ENCODE data around the gene SPATA9.

DNA sequence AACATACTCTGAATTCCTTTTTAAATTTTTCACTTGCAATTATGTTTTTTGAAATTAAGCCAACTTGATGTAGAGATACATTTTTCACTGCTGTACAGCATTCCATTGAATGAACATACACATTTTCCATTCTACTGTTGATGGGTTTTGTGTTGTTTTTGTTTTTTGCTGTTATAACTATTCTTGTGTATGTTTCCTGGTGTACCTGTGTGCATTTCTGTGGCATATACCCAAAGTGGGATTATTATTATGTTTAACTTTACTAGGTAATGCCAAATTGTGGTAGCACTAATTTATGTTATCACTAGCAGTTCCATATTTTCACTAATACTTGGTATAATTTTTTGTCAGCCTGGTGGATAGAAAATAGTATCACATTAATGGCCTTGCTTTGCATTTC is 33.5 kb downstream of the SPATA9 start:
- TF ChIP-seq, protein P1, sequence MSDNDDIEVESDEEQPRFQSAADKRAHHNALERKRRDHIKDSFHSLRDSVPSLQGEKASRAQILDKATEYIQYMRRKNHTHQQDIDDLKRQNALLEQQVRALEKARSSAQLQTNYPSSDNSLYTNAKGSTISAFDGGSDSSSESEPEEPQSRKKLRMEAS (IDR thresholded peaks at IDR 0.05): no peak
- TF ChIP-seq EZH2 (IDR thresholded peaks at IDR 0.05) (no peak), EZH2phosphoT487 (IDR thresholded peaks at IDR 0.05; ENCODE audit: borderline replicate concordance) (no peak), YY1 (IDR thresholded peaks at IDR 0.05; ENCODE audit: extremely low read depth, insufficient replicate concordance, low read depth, low read length) (no peak), POLR2A (IDR thresholded peaks at IDR 0.05; ENCODE audit: borderline replicate concordance, extremely low read depth, insufficient read depth, insufficient read length) (no peak), ZNF274 (IDR thresholded peaks at IDR 0.05; ENCODE audit: low read depth, low read length) (no peak), POLR2AphosphoS5 (IDR thresholded peaks at IDR 0.05; ENCODE audit: low read depth, low read length) (no peak), RAD21 (IDR thresholded peaks at IDR 0.05; ENCODE audit: low read depth) (no peak)
- TF ChIP-seq, protein P2, sequence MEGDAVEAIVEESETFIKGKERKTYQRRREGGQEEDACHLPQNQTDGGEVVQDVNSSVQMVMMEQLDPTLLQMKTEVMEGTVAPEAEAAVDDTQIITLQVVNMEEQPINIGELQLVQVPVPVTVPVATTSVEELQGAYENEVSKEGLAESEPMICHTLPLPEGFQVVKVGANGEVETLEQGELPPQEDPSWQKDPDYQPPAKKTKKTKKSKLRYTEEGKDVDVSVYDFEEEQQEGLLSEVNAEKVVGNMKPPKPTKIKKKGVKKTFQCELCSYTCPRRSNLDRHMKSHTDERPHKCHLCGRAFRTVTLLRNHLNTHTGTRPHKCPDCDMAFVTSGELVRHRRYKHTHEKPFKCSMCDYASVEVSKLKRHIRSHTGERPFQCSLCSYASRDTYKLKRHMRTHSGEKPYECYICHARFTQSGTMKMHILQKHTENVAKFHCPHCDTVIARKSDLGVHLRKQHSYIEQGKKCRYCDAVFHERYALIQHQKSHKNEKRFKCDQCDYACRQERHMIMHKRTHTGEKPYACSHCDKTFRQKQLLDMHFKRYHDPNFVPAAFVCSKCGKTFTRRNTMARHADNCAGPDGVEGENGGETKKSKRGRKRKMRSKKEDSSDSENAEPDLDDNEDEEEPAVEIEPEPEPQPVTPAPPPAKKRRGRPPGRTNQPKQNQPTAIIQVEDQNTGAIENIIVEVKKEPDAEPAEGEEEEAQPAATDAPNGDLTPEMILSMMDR (IDR thresholded peaks at IDR 0.05 in 2 of 3, conservative IDR thresholded peaks at IDR 0.05 in 1 of 3; ENCODE audit: borderline replicate concordance in 1 of 3, insufficient read depth in 1 of 3, low read depth in 2 of 3, low read length in 2 of 3): no peak
- TF ChIP-seq, protein P3, sequence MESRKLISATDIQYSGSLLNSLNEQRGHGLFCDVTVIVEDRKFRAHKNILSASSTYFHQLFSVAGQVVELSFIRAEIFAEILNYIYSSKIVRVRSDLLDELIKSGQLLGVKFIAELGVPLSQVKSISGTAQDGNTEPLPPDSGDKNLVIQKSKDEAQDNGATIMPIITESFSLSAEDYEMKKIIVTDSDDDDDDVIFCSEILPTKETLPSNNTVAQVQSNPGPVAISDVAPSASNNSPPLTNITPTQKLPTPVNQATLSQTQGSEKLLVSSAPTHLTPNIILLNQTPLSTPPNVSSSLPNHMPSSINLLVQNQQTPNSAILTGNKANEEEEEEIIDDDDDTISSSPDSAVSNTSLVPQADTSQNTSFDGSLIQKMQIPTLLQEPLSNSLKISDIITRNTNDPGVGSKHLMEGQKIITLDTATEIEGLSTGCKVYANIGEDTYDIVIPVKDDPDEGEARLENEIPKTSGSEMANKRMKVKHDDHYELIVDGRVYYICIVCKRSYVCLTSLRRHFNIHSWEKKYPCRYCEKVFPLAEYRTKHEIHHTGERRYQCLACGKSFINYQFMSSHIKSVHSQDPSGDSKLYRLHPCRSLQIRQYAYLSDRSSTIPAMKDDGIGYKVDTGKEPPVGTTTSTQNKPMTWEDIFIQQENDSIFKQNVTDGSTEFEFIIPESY (IDR thresholded peaks at IDR 0.05; ENCODE audit: extremely low read depth, insufficient replicate concordance, low read length): no peak
- TF ChIP-seq, protein P4, sequence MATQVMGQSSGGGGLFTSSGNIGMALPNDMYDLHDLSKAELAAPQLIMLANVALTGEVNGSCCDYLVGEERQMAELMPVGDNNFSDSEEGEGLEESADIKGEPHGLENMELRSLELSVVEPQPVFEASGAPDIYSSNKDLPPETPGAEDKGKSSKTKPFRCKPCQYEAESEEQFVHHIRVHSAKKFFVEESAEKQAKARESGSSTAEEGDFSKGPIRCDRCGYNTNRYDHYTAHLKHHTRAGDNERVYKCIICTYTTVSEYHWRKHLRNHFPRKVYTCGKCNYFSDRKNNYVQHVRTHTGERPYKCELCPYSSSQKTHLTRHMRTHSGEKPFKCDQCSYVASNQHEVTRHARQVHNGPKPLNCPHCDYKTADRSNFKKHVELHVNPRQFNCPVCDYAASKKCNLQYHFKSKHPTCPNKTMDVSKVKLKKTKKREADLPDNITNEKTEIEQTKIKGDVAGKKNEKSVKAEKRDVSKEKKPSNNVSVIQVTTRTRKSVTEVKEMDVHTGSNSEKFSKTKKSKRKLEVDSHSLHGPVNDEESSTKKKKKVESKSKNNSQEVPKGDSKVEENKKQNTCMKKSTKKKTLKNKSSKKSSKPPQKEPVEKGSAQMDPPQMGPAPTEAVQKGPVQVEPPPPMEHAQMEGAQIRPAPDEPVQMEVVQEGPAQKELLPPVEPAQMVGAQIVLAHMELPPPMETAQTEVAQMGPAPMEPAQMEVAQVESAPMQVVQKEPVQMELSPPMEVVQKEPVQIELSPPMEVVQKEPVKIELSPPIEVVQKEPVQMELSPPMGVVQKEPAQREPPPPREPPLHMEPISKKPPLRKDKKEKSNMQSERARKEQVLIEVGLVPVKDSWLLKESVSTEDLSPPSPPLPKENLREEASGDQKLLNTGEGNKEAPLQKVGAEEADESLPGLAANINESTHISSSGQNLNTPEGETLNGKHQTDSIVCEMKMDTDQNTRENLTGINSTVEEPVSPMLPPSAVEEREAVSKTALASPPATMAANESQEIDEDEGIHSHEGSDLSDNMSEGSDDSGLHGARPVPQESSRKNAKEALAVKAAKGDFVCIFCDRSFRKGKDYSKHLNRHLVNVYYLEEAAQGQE (IDR thresholded peaks at IDR 0.05; ENCODE audit: low read depth): no peak

Data from HCT116 (cell line).